Neural cell (in vitro differentiated cells): Measurements from ENCODE around the gene ABCF2.

Experiments used
- EP300 ChIP-seq: fragments of 450-650 bp; conservative IDR thresholded peaks from 2 replicates; pipeline ENCODE4 v1.6.1; 2014; ENCODE audit warnings: antibody characterized with exemption, mild to moderate bottlenecking, moderate library complexity; ENCODE audit not compliant: poor library complexity, severe bottlenecking
- EZH2 ChIP-seq: fragments of 200-600, 300-800 bp; shearing (Covaris generic), sonication (generic); IDR thresholded peaks from 2 replicates; pipeline ENCODE4 v1.6.1; 2014; ENCODE audit warnings: antibody characterized with exemption, low read length, borderline replicate concordance, mild to moderate bottlenecking; ENCODE audit not compliant: insufficient read depth, poor library complexity, severe bottlenecking
- POLR2AphosphoS5 ChIP-seq: IDR thresholded peaks from 2 replicates; pipeline ENCODE4 v1.6.1; 2012
- RAD21 ChIP-seq: fragments of 450-650 bp; conservative IDR thresholded peaks from 2 replicates; pipeline ENCODE4 v1.6.1; 2014; ENCODE audit warnings: antibody characterized with exemption, mild to moderate bottlenecking, moderate library complexity
- SMC3 ChIP-seq: fragments of 450-650 bp; conservative IDR thresholded peaks from 2 replicates; pipeline ENCODE4 v1.6.1; 2014; ENCODE audit warnings: antibody characterized with exemption, mild to moderate bottlenecking, moderate library complexity; ENCODE audit not compliant: poor library complexity
- TAF1 ChIP-seq: IDR thresholded peaks from 2 replicates; pipeline ENCODE4 v1.6.1; 2012; ENCODE audit warnings: low read depth
- TF ChIP-seq, protein P1 (sequence below): fragments of 450-650 bp; IDR thresholded peaks from 2 replicates; pipeline ENCODE4 v1.5.1; 2014; ENCODE audit warnings: antibody characterized with exemption, mild to moderate bottlenecking, moderate library complexity; ENCODE audit not compliant: poor library complexity, severe bottlenecking
- TF ChIP-seq, protein P2 (sequence below): IDR thresholded peaks from 2 replicates; pipeline ENCODE4 v1.6.1; 2012; ENCODE audit warnings: borderline replicate concordance

DNA sequence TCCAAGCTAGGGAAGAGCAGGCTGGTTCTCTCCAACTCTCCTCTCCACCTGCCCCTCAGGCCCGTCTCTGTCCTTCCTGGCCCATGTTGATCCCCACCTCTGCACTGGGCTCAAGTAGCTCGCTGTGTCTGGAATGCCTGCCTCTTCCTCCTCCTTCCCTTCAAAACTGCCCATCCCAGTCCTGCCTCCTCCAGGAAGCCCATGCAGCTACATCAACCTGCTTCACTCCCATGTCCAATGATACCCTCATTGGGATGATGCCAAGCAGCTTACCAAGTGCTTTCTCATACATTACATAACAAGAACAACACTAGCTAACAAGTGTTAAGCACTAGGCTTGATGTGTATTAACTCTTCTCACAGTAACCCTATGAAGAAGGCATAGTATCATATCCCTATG is 48.2 kb downstream of the ABCF2 start:
- TF ChIP-seq EZH2 (no peak), POLR2AphosphoS5 (no peak), RAD21 (no peak), TAF1 (no peak), EP300 (no peak), SMC3 (no peak)
- TF ChIP-seq, protein P1, sequence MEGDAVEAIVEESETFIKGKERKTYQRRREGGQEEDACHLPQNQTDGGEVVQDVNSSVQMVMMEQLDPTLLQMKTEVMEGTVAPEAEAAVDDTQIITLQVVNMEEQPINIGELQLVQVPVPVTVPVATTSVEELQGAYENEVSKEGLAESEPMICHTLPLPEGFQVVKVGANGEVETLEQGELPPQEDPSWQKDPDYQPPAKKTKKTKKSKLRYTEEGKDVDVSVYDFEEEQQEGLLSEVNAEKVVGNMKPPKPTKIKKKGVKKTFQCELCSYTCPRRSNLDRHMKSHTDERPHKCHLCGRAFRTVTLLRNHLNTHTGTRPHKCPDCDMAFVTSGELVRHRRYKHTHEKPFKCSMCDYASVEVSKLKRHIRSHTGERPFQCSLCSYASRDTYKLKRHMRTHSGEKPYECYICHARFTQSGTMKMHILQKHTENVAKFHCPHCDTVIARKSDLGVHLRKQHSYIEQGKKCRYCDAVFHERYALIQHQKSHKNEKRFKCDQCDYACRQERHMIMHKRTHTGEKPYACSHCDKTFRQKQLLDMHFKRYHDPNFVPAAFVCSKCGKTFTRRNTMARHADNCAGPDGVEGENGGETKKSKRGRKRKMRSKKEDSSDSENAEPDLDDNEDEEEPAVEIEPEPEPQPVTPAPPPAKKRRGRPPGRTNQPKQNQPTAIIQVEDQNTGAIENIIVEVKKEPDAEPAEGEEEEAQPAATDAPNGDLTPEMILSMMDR = no peak
- TF ChIP-seq, protein P2, sequence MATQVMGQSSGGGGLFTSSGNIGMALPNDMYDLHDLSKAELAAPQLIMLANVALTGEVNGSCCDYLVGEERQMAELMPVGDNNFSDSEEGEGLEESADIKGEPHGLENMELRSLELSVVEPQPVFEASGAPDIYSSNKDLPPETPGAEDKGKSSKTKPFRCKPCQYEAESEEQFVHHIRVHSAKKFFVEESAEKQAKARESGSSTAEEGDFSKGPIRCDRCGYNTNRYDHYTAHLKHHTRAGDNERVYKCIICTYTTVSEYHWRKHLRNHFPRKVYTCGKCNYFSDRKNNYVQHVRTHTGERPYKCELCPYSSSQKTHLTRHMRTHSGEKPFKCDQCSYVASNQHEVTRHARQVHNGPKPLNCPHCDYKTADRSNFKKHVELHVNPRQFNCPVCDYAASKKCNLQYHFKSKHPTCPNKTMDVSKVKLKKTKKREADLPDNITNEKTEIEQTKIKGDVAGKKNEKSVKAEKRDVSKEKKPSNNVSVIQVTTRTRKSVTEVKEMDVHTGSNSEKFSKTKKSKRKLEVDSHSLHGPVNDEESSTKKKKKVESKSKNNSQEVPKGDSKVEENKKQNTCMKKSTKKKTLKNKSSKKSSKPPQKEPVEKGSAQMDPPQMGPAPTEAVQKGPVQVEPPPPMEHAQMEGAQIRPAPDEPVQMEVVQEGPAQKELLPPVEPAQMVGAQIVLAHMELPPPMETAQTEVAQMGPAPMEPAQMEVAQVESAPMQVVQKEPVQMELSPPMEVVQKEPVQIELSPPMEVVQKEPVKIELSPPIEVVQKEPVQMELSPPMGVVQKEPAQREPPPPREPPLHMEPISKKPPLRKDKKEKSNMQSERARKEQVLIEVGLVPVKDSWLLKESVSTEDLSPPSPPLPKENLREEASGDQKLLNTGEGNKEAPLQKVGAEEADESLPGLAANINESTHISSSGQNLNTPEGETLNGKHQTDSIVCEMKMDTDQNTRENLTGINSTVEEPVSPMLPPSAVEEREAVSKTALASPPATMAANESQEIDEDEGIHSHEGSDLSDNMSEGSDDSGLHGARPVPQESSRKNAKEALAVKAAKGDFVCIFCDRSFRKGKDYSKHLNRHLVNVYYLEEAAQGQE = no peak
